Mammary epithelial cell (primary cell): Measurements from ENCODE around the gene SRGAP2B.
"Not testable (repeated sequence)": the region's sequence is repeated elsewhere in the genome, so short reads cannot be mapped to it uniquely, and the experiment has no call there.

ENCODE experiments used
- CTCF ChIP-seq, 2 donors: IDR thresholded peaks in 1 of 2; conservative IDR thresholded peaks in 1 of 2; 2 replicates each; pipeline ENCODE4 v1.5.1; 2011 to 2012; ENCODE audit warnings: inconsistent platforms in 2 of 2, low read length in 2 of 2, mild to moderate bottlenecking in 2 of 2, control low read depth in 1 of 2, low read depth in 1 of 2; ENCODE audit not compliant: insufficient read depth in 1 of 2; ENCODE audit errors: extremely low read depth in 1 of 2
- EZH2 ChIP-seq: IDR thresholded peaks from 2 replicates; pipeline ENCODE4 v1.6.1; 2012; ENCODE audit warnings: low read length, inconsistent platforms, borderline replicate concordance

GRCh38 chr1:144986171-144986860 is 108.8 kb downstream of the SRGAP2B start:
- TF ChIP-seq CTCF (conservative IDR thresholded peaks at IDR 0.05 in 1 of 2, IDR thresholded peaks at IDR 0.05 in 1 of 2; ENCODE audit: extremely low read depth in 1 of 2, insufficient read depth in 1 of 2, low read depth in 1 of 2, low read length in 2 of 2); EZH2: not testable (repeated sequence)
